HG03280 (cell line): Measurements from ENCODE around the gene SPINK7.

Experiments
- ATAC-seq: cut with Tn5 transposase; IDR thresholded peaks from one replicate; pipeline ENCODE4 v1.9.1; 2021; ENCODE audit warnings: mild to moderate bottlenecking, moderate library complexity; ENCODE audit not compliant: unreplicated experiment

The SPINK7 gene

DNA sequence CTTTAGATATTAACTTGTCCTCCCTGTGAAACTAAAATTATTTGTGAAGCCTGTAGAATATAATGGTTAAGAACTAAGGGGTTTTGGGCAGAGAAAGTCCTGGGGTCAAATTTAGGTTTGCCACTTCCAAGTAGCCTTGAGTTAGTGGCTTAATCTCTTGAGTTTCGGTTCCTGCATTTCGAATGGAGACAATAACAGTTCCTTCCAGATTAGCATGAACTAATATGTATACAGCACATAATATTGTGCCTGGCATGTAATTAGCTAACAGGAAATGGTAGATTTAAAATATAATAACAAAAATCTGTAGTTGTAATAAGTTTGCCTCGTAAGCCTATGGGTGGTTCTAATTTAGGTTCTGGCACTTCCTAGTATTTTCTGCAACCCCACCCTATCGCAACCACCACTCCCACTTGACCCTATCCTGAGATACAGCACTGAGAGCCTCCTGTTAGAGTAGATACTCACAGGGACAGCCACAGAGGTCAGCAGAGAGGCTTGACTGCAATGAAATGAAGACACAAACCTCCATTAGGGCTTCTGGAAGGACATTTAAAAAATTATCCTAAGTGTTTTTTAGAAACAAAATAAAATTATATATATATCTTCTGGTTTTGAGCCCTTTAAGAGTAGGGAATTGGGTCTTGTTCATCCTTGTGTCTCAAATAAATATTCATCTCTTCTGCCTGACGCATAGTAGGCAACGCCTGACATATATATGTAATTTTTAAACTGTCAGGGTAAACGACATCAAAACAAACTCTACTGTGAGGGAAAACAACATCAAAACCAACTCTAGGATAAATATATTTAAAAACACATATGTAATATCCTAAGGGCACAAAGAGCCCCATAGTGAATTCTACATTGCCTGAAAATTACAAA, 31.6 kb downstream of the SPINK7 start:
- no peak for ATAC-seq

DNA sequence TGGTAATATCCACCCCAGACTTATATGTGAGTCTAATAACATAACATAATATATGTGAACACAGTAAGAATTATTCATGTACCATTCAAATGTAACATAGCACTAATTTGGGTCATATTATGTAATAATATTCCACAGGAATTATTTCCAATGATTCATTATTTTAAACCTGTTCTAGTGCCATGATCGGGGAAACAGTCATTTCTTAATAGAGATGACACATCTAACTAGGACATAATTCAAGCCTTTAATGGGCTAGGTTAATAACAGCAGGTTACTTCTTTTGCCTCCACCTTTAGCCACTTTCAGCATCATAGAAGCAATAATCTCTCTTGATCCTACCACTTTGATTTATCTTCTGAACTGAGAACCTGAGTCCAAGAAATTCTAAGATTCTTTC, 35.5 kb downstream of the SPINK7 start:
- ATAC-seq: no peak

DNA sequence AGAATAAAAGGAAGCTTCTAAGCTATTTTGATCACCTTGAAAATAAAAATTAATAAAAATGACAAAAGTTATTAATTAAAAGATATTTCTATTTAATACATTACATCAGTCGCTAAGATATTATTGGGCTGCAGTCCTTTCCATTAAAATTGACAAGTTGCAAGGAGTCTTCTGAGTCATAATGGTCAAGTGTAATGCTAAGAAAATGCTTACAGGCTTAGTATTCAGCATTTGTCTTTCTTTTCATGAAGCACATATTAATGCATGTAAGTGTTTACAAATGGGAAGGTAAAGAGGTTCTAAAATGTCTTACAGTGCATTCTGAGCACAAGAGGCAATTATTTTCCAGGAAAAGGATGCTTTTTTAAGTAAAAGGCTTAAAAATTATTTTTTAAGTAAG, 40.5 kb downstream of the SPINK7 start:
- ATAC-seq: no peak

DNA sequence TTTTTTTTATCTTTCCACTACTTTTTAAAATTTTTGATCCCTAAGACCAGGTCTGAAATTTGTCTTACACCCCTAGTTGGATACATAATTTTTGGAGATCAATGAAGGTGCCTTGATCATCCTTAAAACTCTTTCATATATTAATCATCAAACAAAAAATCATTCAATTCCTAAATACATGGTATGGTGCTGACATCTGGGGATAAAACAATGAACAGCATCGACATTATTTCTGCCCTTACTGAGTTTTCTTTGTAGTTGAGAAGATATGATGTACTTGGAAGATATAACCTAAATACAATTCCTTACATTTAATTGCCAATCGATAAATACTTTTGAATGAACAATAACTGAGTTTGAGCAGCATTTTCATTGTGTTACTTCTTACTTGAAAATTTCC, 41.4 kb downstream of the SPINK7 start:
- ATAC-seq: no peak

DNA sequence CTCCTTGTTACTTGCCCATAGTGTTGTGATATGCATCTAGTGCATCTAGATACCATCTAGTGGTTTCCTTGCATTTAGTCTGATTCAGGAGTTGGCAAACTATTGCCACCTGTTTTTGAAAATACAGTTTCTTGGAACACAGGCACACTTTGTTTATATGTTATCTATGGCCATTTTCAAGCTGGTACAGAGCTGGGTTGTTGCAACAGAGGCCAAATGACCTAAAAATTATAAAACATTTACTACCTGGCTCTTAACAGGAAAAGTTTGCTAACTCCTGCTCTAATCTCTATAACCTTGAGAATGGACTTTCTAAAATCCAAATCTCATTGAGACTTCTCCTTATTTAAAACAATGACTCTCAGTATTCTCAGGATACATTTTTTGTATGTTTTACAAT, 52.1 kb downstream of the SPINK7 start:
- no peak for ATAC-seq
